ENCODE data around the gene ADGRE1.

ADGRE1 gene

DNA sequence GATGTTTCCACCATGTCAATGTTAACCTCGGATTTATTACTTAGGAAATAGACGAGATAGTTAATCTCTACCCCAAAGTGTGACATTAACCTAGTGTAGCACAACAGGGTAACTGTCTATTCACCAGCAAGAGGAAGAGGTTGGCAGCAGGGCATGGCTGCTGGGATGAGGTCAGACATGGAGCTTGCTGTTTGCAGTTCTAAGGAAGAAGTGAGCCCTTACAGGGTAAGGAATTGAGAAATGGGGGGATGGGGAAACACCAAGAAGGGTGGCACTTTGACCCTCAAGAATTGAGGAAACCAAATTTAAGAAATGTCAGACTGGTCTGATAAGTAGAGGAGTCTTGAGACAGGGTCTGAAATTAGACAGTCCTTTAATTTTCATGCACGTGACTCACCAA lies 71.4 kb downstream of the ADGRE1 start:
- H3K4me3 ChIP-seq (ENCODE audit: insufficient read depth, low read length, poor library complexity, severe bottlenecking), result no peak overlapping the region
- no peaks in the 10 kb centered on the region for H3K27me3 ChIP-seq (ENCODE audit: low read length)
- TF ChIP-seq CTCF (IDR thresholded peaks at IDR 0.05; ENCODE audit: insufficient read depth, low read length, poor library complexity, severe bottlenecking), result no peak
- no peak for TF ChIP-seq EZH2phosphoT487 (conservative IDR thresholded peaks at IDR 0.05; ENCODE audit: low read length)
- no peaks in the 10 kb centered on the region for H4K20me1 ChIP-seq (ENCODE audit: low read depth, low read length)
- H3K9ac ChIP-seq (ENCODE audit: low read length), result no peak overlapping the region
- no peaks in the 10 kb centered on the region; the same call in 1 of the 2 replicates for H3K9me2 ChIP-seq (replicated peaks; ENCODE audit: insufficient read depth, low read length)
- H3F3A ChIP-seq (ENCODE audit: insufficient read depth), result no peaks in the 10 kb centered on the region
- no peaks in the 10 kb centered on the region for H3K9me3 ChIP-seq (ENCODE audit: insufficient read depth, low read length)
- no peak overlapping the region for H3K27ac ChIP-seq (ENCODE audit: low read depth, low read length)
- H3K4me2 ChIP-seq (ENCODE audit: low read depth, low read length, poor library complexity, severe bottlenecking), result no peak overlapping the region
- H2AFZ ChIP-seq (ENCODE audit: low read depth, low read length, severe bottlenecking), result no peak overlapping the region
- no peaks in the 10 kb centered on the region for H3K36me3 ChIP-seq (ENCODE audit: low read length)
- H3K79me2 ChIP-seq (ENCODE audit: insufficient read depth, low read length), result no peaks in the 10 kb centered on the region

DNA sequence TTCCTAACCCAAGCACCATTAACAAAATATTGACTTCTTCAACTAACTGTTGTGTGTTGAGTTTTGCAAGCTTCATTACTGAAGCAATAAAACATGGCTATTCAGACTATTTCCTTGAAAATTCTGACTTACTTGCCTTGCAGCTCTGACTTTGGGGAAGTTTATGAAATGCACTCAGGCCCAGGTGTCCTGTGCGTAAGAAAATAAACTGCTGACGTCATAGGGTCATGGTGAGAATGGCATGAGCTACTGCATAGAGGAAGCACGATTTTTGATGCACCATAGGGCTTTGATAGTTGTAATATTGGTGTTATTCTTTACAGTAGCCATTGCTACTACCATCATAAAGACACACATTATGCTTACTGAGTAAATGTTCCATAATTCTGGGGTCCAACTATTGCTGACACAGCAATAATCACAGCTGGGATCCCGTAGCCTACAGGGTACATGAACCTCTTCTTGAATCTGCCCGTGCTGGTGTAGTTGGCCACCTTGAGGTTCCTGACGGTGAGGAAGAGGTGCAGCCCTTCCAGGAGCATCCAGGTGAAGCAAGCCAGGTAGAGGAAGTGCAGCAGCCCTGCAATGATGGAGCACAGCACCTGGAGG lies 76.0 kb downstream of the ADGRE1 start:
- no peaks in the 10 kb centered on the region for H3K9me3 ChIP-seq (ENCODE audit: insufficient read depth, low read length)
- no peaks in the 10 kb centered on the region for H4K20me1 ChIP-seq (ENCODE audit: low read depth, low read length)
- no peak overlapping the region for H3K4me2 ChIP-seq (ENCODE audit: low read depth, low read length, poor library complexity, severe bottlenecking)
- H3K79me2 ChIP-seq (ENCODE audit: insufficient read depth, low read length), result no peaks in the 10 kb centered on the region
- H3K27me3 ChIP-seq (ENCODE audit: low read length), result no peaks in the 10 kb centered on the region
- no peaks in the 10 kb centered on the region for H3K36me3 ChIP-seq (ENCODE audit: low read length)
- no peak overlapping the region for H3K4me3 ChIP-seq (ENCODE audit: insufficient read depth, low read length, poor library complexity, severe bottlenecking)
- no peaks in the 10 kb centered on the region for H3K9me2 ChIP-seq (replicated peaks; ENCODE audit: insufficient read depth, low read length)
- H3F3A ChIP-seq (ENCODE audit: insufficient read depth), result no peaks in the 10 kb centered on the region
- TF ChIP-seq EZH2phosphoT487 (conservative IDR thresholded peaks at IDR 0.05; ENCODE audit: low read length) (no peak), CTCF (IDR thresholded peaks at IDR 0.05; ENCODE audit: insufficient read depth, low read length, poor library complexity, severe bottlenecking) (no peak)
- H3K9ac ChIP-seq (ENCODE audit: low read length), result no peak overlapping the region
- no peak overlapping the region for H2AFZ ChIP-seq (ENCODE audit: low read depth, low read length, severe bottlenecking)
- H3K27ac ChIP-seq (ENCODE audit: low read depth, low read length), result no peak overlapping the region

GRCh38 chr19:6963937-6964336 lies 76.6 kb downstream of the ADGRE1 start:
- Histone ChIP-seq H3K4me3 (ENCODE audit: insufficient read depth, low read length, poor library complexity, severe bottlenecking) (no peak overlapping the region), H3K27ac (ENCODE audit: low read depth, low read length) (no peak overlapping the region), H3K36me3 (ENCODE audit: low read length) (no peaks in the 10 kb centered on the region), H2AFZ (ENCODE audit: low read depth, low read length, severe bottlenecking) (no peak overlapping the region), H3K9me2 (replicated peaks; ENCODE audit: insufficient read depth, low read length) (no peaks in the 10 kb centered on the region), H3K4me2 (ENCODE audit: low read depth, low read length, poor library complexity, severe bottlenecking) (no peak overlapping the region), H3K9ac (ENCODE audit: low read length) (no peak overlapping the region), H3F3A (ENCODE audit: insufficient read depth) (no peaks in the 10 kb centered on the region), H3K27me3 (ENCODE audit: low read length) (no peaks in the 10 kb centered on the region), H3K9me3 (ENCODE audit: insufficient read depth, low read length) (no peaks in the 10 kb centered on the region), H3K79me2 (ENCODE audit: insufficient read depth, low read length) (no peaks in the 10 kb centered on the region), H4K20me1 (ENCODE audit: low read depth, low read length) (no peaks in the 10 kb centered on the region)
- peak; percentile 38 for TF ChIP-seq CTCF (IDR thresholded peaks at IDR 0.05; ENCODE audit: insufficient read depth, low read length, poor library complexity, severe bottlenecking)
- TF ChIP-seq EZH2phosphoT487 (conservative IDR thresholded peaks at IDR 0.05; ENCODE audit: low read length), result no peak
